Measurements from ENCODE around the gene MLLT3. TPM values are rescaled to one million over a fixed set of nuclear protein-coding genes. Genes with fewer than 3 reads are reported as not detected.

The MLLT3 gene
- total and polyA plus RNA-seq, 3 donors from 2014 or later: 5.2 to 11.0 (median 7.6) TPM

DNA sequence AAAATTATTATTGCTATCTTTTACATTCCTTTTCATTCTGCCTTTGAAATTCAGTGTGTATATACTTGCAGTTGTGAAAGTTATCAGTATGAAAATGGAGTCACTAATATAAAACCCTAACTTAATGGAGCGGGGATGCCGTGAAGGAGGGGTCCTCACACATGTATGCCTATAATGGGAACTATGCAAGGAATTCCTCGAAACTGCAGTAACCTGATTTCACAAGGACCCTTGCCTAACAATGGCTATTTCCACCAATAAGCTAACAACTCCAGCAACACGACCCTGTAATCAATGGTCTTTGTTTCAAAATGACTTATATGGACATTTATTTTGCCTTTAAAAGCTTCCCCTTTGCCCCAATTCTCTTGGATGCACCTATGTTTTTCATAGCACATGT, 12.6 kb upstream of the MLLT3 start:
- TF ChIP-seq, protein P1, sequence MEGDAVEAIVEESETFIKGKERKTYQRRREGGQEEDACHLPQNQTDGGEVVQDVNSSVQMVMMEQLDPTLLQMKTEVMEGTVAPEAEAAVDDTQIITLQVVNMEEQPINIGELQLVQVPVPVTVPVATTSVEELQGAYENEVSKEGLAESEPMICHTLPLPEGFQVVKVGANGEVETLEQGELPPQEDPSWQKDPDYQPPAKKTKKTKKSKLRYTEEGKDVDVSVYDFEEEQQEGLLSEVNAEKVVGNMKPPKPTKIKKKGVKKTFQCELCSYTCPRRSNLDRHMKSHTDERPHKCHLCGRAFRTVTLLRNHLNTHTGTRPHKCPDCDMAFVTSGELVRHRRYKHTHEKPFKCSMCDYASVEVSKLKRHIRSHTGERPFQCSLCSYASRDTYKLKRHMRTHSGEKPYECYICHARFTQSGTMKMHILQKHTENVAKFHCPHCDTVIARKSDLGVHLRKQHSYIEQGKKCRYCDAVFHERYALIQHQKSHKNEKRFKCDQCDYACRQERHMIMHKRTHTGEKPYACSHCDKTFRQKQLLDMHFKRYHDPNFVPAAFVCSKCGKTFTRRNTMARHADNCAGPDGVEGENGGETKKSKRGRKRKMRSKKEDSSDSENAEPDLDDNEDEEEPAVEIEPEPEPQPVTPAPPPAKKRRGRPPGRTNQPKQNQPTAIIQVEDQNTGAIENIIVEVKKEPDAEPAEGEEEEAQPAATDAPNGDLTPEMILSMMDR (IDR thresholded peaks at IDR 0.05): no peak
- no peak for TF ChIP-seq POLR2A (IDR thresholded peaks at IDR 0.05)
- no peaks in the 10 kb centered on the region for H3K27me3 ChIP-seq
- intact Hi-C loops (cut with DNase I; ENCODE audit: low total_unique reads): loop anchor here (10.0 kb wide), 1 partner anchor 710 kb away; no protein-coding TSS in a partner anchor
- no peaks in the 10 kb centered on the region for H3K36me3 ChIP-seq (ENCODE audit: low read depth, missing control alignments)
- H3K27ac ChIP-seq: no peak overlapping the region
- no peak overlapping the region for H3K4me3 ChIP-seq
- 78 to 79% methylated on average over 4 of the region's 4 CpGs for WGBS, 2 donors
- DNase-seq: no peak
- no peaks in the 10 kb centered on the region for H3K4me1 ChIP-seq
- H3K9me3 ChIP-seq: no peaks in the 10 kb centered on the region

DNA sequence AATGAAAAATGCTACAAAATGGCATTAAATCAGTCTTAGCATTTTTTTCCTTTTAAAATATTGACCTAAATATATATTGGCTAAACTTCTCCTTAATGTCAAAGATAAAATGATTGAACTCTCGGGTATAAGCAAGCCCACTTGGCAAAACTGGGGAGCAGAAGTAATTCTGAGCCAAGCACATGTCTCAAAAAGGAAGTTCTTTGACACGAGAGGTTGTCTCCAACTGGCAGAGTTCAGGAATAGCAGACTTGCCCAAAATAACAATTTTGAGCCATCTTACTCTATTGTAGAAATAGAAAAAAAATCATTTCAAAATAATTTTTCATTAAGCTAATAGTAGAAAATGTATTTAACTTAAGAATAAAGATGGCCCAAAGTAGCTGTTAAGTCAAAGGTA, 10.4 kb upstream of the MLLT3 start:
- TF ChIP-seq, protein P1 (IDR thresholded peaks at IDR 0.05): no peak
- no peak for TF ChIP-seq POLR2A (IDR thresholded peaks at IDR 0.05)
- Histone ChIP-seq H3K9me3 (no peaks in the 10 kb centered on the region), H3K27ac (no peak overlapping the region), H3K36me3 (ENCODE audit: low read depth, missing control alignments) (no peaks in the 10 kb centered on the region), H3K4me1 (no peaks in the 10 kb centered on the region), H3K27me3 (no peaks in the 10 kb centered on the region), H3K4me3 (no peak overlapping the region)
- 66 to 81% methylated on average over 2 of the region's 2 CpGs for WGBS, 2 donors
- no peak for DNase-seq
- intact Hi-C loops (cut with DNase I; ENCODE audit: low total_unique reads): loop anchor here (10.0 kb wide), 1 partner anchor 708 kb away; no protein-coding TSS in a partner anchor

DNA sequence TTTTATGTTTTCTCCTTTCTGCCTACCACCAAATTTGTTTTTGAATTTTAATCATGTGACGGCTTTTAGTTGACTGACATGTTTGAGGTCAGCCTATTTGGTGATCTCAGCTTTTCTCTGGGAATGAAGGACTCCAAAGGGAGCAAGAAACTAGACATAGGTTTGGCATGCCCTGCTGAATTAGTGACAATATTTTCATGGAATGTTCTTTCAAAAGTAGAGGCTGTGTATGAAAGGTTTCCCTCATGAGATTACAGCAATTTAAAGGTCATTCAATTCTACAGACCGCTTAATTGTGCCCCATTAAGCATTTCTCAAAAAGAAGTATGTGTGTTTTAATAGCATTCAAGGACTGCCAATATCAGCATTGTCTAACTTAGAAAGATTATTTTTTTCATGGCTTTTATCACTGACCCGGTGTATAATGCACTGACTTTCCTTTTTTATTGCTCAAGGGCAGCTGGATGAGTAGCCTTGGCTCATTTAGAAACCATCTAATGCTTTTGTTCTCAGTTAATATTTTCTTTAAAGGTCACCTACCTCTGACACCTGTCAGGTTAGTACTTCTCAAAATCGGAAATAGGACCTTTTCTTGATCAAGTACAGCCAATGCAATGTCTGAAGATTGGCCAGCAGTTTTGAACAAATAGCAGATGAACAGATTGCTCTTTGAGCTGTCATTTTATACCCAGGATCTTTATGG, 8.1 kb upstream of the MLLT3 start:
- Histone ChIP-seq H3K27me3 (no peaks in the 10 kb centered on the region), H3K9me3 (no peaks in the 10 kb centered on the region), H3K4me3 (no peak overlapping the region), H3K36me3 (ENCODE audit: low read depth, missing control alignments) (no peaks in the 10 kb centered on the region), H3K27ac (no peak overlapping the region), H3K4me1 (no peaks in the 10 kb centered on the region)
- TF ChIP-seq, protein P1 (IDR thresholded peaks at IDR 0.05): no peak
- no peak for TF ChIP-seq POLR2A (IDR thresholded peaks at IDR 0.05)
- WGBS, 2 donors: 49 to 62% methylated on average over 4 of the region's 4 CpGs
- intact Hi-C loops (cut with DNase I; ENCODE audit: low total_unique reads): loop anchor here (10.0 kb wide), 1 partner anchor 706 kb away; no protein-coding TSS in a partner anchor
- no peak for DNase-seq

DNA sequence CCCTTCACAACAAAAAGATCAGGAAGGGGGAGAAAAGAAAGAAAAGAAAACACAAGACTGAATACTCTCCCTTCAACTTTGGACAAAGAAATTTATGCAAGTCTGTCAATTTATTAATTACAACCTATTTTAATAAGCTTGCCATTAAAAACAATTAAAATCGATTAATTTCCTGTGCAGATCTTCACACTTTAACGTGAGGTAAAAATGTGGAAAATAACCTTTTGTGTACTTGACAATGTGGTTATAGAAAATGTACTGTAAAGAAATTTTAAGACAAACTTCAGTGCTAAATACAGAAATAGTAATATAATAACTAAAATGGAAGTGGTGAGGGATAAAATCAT, 2.7 kb upstream of the MLLT3 start:
- no peak for TF ChIP-seq POLR2A (IDR thresholded peaks at IDR 0.05)
- TF ChIP-seq, protein P1 (IDR thresholded peaks at IDR 0.05): no peak
- H3K36me3 ChIP-seq (ENCODE audit: low read depth, missing control alignments): no peaks in the 10 kb centered on the region
- no peaks in the 10 kb centered on the region for H3K27me3 ChIP-seq
- no peaks in the 10 kb centered on the region for H3K4me1 ChIP-seq
- no peak for DNase-seq
- no peaks in the 10 kb centered on the region for H3K9me3 ChIP-seq
- H3K4me3 ChIP-seq: no peak overlapping the region
- intact Hi-C loops (cut with DNase I; ENCODE audit: low total_unique reads): no loop called here
- 33 to 37% methylated on average over 2 of the region's 2 CpGs for WGBS, 2 donors
- H3K27ac ChIP-seq: no peak overlapping the region

Measured in testis (tissue), 3 donors.